HCT116 (cell line): ENCODE data around the gene C14orf180.

ENCODE experiments used
- CBX3 ChIP-seq: IDR thresholded peaks from 2 replicates; pipeline ENCODE4 v1.6.1; 2012; ENCODE audit warnings: low read depth
- EZH2 ChIP-seq: fragments of 200-600 bp; sonication (generic); IDR thresholded peaks from 2 replicates; pipeline ENCODE4 v1.6.1; 2017; ENCODE audit warnings: antibody characterized with exemption, mixed run types
- EZH2phosphoT487 ChIP-seq: fragments of 200-600 bp; IDR thresholded peaks from 2 replicates; pipeline ENCODE4 v1.6.1; 2018; ENCODE audit warnings: antibody characterized with exemption, borderline replicate concordance
- POLR2A ChIP-seq: IDR thresholded peaks from 2 replicates; pipeline ENCODE4 v1.7.0; 2011; ENCODE audit warnings: borderline replicate concordance; ENCODE audit not compliant: insufficient read depth, insufficient read length; ENCODE audit errors: extremely low read depth
- RAD21 ChIP-seq: IDR thresholded peaks from 2 replicates; pipeline ENCODE4 v1.6.1; 2012; ENCODE audit warnings: low read depth, mild to moderate bottlenecking
- REST ChIP-seq: IDR thresholded peaks from 2 replicates; pipeline ENCODE4 v1.6.1; 2012; ENCODE audit warnings: low read depth
- SIN3A ChIP-seq: IDR thresholded peaks from 2 replicates; pipeline ENCODE4 v1.6.1; 2012; ENCODE audit warnings: low read depth
- SRF ChIP-seq: IDR thresholded peaks from 2 replicates; pipeline ENCODE4 v1.6.1; 2012; ENCODE audit warnings: low read depth
- TCF7L2 ChIP-seq: IDR thresholded peaks from 2 replicates; pipeline ENCODE4 v1.7.0; 2011; ENCODE audit warnings: borderline replicate concordance, inconsistent platforms; ENCODE audit not compliant: insufficient read depth, insufficient read length; ENCODE audit errors: extremely low read depth
- YY1 ChIP-seq: IDR thresholded peaks from 2 replicates; pipeline ENCODE4 v1.6.1; 2011; ENCODE audit warnings: low read length, low read depth, moderate library complexity, mild to moderate bottlenecking; ENCODE audit not compliant: insufficient replicate concordance; ENCODE audit errors: extremely low read depth
- ZBTB33 ChIP-seq: IDR thresholded peaks from 2 replicates; pipeline ENCODE4 v1.6.1; 2011; ENCODE audit warnings: mild to moderate bottlenecking, low read length, moderate library complexity; ENCODE audit not compliant: insufficient replicate concordance; ENCODE audit errors: extremely low read depth
- ZNF274 ChIP-seq: fragments of 200-500 bp; sonication (Bioruptor generic); IDR thresholded peaks from 2 replicates; pipeline ENCODE4 v1.6.1; 2014; ENCODE audit warnings: mild to moderate bottlenecking, low read depth, low read length, inconsistent platforms
- TF ChIP-seq, protein P1 (sequence below), 3 experiments: fragments of 200-600 bp in 1 of 3; sonication (generic) in 1 of 3; IDR thresholded peaks in 2 of 3; conservative IDR thresholded peaks in 1 of 3; 2 replicates each; pipeline ENCODE4 v1.5.1; 2012 to 2017; ENCODE audit warnings: low read depth in 2 of 3, low read length in 2 of 3, antibody characterized with exemption in 1 of 3, borderline replicate concordance in 1 of 3, control low read depth in 1 of 3, mild to moderate bottlenecking in 1 of 3, mixed read lengths in 1 of 3, mixed run types in 1 of 3, moderate library complexity in 1 of 3; ENCODE audit not compliant: insufficient read depth in 1 of 3
- TF ChIP-seq, protein P2 (sequence below): IDR thresholded peaks from 2 replicates; pipeline ENCODE4 v1.6.1; 2012

- TF ChIP-seq, protein P1, sequence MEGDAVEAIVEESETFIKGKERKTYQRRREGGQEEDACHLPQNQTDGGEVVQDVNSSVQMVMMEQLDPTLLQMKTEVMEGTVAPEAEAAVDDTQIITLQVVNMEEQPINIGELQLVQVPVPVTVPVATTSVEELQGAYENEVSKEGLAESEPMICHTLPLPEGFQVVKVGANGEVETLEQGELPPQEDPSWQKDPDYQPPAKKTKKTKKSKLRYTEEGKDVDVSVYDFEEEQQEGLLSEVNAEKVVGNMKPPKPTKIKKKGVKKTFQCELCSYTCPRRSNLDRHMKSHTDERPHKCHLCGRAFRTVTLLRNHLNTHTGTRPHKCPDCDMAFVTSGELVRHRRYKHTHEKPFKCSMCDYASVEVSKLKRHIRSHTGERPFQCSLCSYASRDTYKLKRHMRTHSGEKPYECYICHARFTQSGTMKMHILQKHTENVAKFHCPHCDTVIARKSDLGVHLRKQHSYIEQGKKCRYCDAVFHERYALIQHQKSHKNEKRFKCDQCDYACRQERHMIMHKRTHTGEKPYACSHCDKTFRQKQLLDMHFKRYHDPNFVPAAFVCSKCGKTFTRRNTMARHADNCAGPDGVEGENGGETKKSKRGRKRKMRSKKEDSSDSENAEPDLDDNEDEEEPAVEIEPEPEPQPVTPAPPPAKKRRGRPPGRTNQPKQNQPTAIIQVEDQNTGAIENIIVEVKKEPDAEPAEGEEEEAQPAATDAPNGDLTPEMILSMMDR (IDR thresholded peaks at IDR 0.05 in 2 of 3, conservative IDR thresholded peaks at IDR 0.05 in 1 of 3; ENCODE audit: borderline replicate concordance in 1 of 3, insufficient read depth in 1 of 3, low read depth in 2 of 3, low read length in 2 of 3) = no peak
- TF ChIP-seq RAD21 (no peak), ZBTB33 (no peak), EZH2 (no peak), SRF (no peak), YY1 (no peak), POLR2A (no peak), SIN3A (no peak), CBX3 (no peak), EZH2phosphoT487 (no peak), ZNF274 (no peak), REST (no peak), TCF7L2 (no peak)
- TF ChIP-seq, protein P2, sequence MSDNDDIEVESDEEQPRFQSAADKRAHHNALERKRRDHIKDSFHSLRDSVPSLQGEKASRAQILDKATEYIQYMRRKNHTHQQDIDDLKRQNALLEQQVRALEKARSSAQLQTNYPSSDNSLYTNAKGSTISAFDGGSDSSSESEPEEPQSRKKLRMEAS = no peak
Observed at GRCh38 chr14:104573930-104574329, 5.6 kb upstream of the C14orf180 start.
